ENCODE results near the gene SHQ1.

DNA sequence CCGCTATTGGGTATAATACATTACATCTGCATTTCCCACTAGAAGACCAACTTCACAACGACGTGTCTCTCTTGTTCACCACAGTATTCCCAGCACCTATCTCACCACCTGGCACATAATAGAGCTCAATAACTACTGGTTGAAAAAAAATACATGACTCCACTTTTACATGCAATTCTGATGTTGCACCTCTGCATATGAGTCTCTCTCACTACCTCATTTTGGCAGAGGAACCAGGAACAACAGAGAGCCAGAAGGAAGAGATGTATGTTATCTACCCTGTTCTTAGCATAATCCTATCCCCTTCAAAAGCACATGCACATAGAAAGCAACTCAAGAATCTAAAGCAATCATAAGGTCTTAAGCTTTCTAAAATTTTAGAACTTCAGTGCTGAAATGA, 61.6 kb downstream of the SHQ1 start:
- TF ChIP-seq CTCF (conservative IDR thresholded peaks at IDR 0.05; ENCODE audit: low read length) (no peak), EZH2phosphoT487 (IDR thresholded peaks at IDR 0.05; ENCODE audit: borderline replicate concordance) (no peak)

All from Loucy (cell line).